Gastroesophageal sphincter (tissue), 3 donors: ENCODE data around the gene MACO1.
"Not testable (repeated sequence)": the region's sequence is repeated elsewhere in the genome, so short reads cannot be mapped to it uniquely, and the experiment has no call there.

Source experiments
- EP300 ChIP-seq: sonication (generic); formaldehyde crosslinking; IDR thresholded peaks from one replicate; pipeline ENCODE4 v1.6.1; 2017; ENCODE audit warnings: antibody characterized with exemption, mild to moderate bottlenecking
- TF ChIP-seq, protein P1 (sequence below), 4 experiments: fragments of 200-600 bp in 2 of 4; fragments of 450-650 bp in 2 of 4; sonication (generic) in 1 of 4; IDR thresholded peaks; one replicate each; pipeline ENCODE4 v1.5.1; 2017 to 2019; ENCODE audit warnings: antibody characterized with exemption in 4 of 4, mild to moderate bottlenecking in 2 of 4, moderate library complexity in 2 of 4

GRCh38 chr1:25419339-25419738 lies 11.4 kb upstream of the MACO1 start:
- TF ChIP-seq, protein P1, sequence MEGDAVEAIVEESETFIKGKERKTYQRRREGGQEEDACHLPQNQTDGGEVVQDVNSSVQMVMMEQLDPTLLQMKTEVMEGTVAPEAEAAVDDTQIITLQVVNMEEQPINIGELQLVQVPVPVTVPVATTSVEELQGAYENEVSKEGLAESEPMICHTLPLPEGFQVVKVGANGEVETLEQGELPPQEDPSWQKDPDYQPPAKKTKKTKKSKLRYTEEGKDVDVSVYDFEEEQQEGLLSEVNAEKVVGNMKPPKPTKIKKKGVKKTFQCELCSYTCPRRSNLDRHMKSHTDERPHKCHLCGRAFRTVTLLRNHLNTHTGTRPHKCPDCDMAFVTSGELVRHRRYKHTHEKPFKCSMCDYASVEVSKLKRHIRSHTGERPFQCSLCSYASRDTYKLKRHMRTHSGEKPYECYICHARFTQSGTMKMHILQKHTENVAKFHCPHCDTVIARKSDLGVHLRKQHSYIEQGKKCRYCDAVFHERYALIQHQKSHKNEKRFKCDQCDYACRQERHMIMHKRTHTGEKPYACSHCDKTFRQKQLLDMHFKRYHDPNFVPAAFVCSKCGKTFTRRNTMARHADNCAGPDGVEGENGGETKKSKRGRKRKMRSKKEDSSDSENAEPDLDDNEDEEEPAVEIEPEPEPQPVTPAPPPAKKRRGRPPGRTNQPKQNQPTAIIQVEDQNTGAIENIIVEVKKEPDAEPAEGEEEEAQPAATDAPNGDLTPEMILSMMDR (IDR thresholded peaks at IDR 0.05), result not testable (repeated sequence)
- not testable (repeated sequence) for TF ChIP-seq EP300
